GM21526 (cell line): ENCODE data around the gene GPX4.

ENCODE experiments used
- ATAC-seq: cut with Tn5 transposase; IDR thresholded peaks from one replicate; pipeline ENCODE4 v1.9.1; 2021; ENCODE audit warnings: moderate library complexity; ENCODE audit not compliant: unreplicated experiment, low FRiP score

The GPX4 gene

DNA sequence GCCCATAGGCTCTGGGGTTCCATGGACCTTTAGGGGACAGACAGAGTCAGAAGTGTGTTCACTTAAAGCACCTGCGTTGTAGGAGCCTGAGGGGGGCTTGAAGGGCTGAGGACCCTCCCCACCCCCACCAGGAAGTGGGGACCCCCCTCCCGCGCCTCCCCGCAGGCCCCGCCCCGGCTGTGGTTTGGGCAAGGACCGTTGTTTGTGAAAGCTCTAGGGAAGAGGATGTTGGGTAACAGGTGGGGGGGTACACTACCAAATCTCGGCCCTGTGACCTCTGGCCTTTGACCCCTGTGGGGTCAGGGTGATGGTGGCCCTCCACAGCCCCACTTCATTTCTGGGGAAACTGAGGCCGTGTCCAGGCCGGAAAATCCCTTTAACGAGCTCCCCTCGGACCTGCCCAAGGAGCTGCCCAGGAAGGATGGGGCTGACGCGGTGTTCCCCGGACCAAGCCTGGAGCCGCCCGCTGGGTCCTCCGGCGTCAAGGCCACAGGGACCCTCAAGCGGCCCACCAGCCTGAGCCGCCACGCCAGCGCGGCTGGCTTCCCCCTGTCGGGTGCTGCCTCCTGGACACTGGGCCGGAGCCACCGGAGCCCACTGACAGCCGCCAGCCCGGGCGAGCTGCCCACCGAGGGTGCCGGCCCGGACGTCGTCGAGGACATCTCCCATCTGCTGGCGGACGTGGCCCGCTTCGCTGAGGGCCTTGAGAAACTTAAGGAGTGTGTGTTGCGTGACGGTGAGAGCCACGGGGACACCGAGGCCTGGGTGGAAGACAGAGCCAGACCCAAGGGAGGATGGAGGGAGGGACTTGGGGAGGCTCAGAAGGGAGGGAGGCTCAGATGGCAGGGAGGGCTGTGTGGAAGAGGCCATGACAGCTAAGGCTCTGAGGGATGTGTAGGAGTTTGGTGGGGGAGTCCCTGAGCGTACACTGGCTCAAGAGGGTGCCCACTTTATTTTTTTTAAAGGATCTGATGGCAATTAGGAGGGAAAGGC, 35.5 kb upstream of the GPX4 start:
- ATAC-seq, result no peak

DNA sequence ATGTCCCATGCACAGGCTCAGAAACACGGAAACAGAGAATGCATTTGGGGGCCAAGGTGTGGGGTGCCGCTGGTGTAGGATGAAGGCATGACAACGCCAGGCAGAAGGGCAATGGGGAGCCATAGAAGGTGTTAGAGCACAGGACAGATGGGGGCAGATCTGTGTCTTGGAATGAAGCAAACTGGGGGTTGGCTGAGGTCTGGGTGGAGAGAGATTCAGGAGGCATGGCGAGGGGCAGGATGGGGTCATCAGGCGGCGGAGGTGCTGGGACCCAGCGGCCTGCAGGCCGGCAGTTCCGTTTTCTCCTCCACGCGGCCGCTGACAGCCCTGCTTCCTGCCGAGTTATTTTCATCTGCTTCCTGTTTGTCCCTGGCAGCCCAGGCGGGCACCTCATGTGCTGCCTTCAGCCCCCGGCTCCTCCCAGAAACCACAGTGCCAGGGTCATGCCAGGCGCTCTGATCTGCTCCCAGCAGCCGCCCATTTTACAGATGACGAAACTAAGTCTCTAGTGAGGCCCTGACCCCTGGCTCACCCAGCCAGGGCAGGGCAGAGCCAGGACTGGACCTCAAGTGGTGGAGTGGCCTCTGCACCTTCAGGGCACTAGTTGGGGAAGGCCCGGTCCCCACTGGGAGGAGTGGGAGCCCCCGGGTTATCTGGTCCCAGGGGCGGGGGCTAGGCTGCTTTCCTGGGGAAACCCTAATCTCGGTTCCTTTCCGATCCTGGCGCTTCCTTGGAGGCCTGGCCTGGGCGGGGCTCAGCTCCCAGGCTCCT, 34.6 kb upstream of the GPX4 start:
- ATAC-seq, result no peak

GRCh38 chr19:1070576-1070930, 33.2 kb upstream of the GPX4 start:
- ATAC-seq, result no peak

DNA sequence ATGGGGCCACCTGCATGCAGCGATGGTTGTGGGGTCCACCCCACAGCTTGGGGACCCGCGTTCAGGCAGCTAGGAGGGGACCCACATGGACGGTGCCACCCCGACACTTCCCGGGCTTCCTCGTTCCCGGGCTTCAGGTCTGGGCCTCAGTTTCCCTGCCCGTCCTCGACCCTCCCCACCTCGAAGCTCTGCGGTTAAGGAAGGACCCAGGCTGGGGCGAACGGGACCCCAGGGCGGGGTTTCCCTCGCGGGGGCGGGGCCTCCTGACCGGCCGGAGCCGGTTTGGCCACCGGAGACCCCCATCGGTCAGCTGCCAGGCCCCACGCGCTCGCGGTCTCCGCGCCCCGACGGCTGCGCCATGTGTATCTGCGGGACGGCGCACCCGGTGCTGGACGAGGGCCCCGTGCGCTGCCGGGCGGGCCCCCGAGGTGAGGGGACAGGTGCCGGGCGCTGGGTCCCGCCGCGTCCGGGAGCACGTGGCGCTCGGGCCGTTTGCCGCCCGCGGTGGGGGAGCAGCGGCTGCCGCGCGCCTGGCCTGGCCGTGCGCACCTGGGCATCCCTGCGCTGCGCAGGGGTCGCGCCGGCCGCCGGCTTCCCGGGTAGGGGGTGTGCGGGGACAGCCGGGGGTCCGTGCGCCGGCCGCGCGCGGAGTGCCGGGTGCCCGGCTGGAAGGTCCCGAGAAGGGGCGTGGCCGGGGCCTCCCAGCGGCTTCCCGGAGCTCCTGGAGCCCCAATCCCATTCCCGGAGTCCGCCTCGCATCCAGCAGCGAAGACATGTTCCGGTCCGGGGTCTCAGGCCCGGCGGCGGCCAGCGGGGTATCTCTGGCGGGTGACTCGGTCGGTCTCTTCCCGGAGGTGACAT, 32.6 kb upstream of the GPX4 start:
- no peak for ATAC-seq

- no peak for ATAC-seq
Observed at GRCh38 chr19:1072371-1073015, 31.3 kb upstream of the GPX4 start.

DNA sequence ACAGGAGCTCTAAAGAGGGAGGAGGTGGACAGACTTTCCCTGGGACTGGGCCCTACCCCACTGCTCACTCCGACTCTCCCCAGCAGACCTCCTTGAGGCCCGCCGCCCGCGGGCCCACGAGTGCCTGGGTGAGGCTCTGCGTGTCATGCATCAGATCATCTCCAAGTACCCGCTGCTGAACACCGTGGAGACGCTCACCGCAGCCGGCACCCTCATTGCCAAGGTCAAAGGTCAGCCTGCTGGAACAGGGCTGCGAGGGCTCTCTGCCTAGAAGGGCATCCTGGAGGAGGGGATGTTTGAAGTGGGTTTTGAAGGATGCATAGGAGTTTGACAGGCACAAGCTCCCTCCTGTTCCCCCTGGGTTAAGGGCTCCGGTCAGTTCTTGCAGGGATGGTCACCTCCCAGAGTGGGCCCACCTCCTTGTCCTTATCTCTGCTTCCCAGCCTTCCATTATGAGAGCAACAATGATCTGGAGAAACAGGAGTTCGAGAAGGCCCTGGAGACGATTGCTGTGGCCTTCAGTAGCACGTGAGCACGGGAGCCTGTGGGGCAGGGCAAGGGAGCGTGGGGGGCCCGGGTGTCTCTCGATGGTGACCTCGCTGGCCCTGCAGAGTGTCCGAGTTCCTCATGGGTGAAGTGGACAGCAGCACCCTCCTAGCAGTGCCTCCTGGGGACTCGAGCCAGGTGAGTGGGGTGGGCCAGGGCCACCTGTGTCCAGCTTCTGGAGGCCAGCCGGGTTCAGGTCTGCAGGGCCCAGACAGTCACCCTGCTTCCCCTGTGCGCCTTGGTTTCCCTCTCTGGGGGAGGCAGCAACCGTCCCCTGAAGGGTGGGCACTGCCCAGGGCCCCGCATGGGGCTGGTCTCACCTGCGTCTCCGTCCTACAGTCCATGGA, 30.5 kb upstream of the GPX4 start:
- ATAC-seq, result no peak

- no peak for ATAC-seq
Observed at GRCh38 chr19:1073956-1074517, 29.8 kb upstream of the GPX4 start.

GRCh38 chr19:1074544-1075283, 29.1 kb upstream of the GPX4 start:
- ATAC-seq, result no peak

DNA sequence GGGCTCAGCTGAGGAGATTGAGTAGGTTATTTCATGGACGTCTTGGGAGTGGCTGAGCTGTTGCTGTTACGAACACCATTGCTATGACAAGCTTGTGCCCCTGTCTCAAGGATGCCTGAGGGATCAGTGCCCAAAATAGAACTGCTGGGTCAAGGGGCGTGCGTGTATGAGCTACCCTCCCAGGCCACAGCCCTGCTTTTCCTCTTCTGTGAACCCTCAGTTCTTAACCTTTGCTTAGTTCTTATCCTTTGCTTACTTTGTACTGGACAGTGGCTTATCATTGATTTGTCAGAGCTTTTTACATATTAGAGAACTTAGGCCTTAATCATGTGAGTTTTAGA, 27.8 kb upstream of the GPX4 start:
- no peak for ATAC-seq

- peak; percentile 49 for ATAC-seq
Observed at GRCh38 chr19:1076951-1077350, 26.8 kb upstream of the GPX4 start.

DNA sequence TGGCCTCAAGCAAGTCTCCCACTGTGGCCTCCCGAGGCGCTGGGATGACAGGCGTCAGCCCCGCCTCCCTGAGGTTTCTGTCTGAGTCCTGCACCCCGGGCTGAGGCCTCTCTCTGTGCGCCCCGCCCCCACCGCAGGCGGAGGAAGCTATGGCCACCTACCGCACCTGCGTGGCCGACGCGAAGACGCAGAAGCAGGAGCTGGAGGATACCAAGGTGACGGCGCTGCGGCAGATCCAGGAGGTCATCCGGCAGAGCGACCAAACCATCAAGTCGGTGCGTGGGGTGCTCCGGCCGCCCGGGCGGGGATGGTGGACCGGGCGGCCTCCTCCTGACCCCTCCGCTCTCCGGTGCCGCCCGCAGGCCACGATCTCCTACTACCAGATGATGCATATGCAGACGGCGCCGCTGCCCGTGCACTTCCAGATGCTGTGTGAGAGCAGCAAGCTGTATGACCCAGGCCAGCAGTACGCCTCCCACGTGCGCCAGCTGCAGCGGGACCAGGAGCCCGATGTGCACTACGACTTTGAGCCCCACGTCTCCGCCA, 24.2 kb upstream of the GPX4 start:
- ATAC-seq, result no peak

- ATAC-seq, result no peak
Observed at GRCh38 chr19:1080360-1081161, 23.2 kb upstream of the GPX4 start.

- no peak for ATAC-seq
Observed at GRCh38 chr19:1081301-1082164, 22.3 kb upstream of the GPX4 start.

DNA sequence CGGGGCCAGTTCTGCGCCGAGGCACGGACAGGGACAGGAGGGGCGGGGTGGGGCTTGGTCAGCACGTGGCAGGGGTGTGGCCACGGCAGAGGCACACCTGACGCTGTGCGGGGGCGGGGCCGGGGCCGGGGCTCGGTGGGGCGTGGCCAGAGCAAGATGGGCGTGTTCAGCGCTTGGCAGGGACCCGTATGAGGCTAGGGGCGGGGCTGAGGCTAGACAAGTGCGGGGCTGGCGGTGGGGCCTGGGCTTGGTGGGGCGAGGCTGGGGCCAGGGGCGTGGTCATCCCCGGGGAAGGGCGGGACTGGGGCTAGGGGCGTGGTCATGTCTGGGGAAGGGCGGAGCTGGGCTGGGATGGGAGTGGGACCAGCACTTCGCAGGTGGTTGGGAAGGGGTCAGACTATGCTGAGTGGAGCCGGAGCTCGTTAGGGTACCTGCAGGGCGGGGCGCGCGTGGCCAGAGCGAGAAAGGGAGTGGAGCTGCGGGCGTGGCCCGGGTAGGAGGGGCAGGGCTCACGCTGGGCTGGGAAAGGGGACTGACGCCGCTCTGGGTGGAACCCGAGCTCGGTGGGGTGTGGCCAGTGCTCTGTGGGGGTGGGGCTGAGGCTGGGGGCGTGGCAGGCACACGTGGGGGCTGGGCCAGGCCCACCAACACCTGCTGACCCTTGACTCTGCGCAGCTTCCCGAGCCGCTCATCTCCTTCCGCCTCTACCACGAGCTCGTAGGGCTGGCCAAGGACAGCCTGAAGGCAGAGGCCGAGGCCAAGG, 21.4 kb upstream of the GPX4 start:
- no peak for ATAC-seq

GRCh38 chr19:1082928-1083816, 20.6 kb upstream of the GPX4 start:
- no peak for ATAC-seq
